Ishikawa (cell line): ENCODE data around the gene ACLY.

Experiments used
- CREB1 ChIP-seq: IDR thresholded peaks from 2 replicates; pipeline ENCODE4 v1.6.1; 2012; ENCODE audit warnings: low read depth
- EP300 ChIP-seq: IDR thresholded peaks from 2 replicates; pipeline ENCODE4 v1.6.1; 2012; ENCODE audit warnings: borderline replicate concordance
- RAD21 ChIP-seq: IDR thresholded peaks from 2 replicates; pipeline ENCODE4 v1.6.1; 2012; ENCODE audit warnings: low read depth
- TAF1 ChIP-seq: IDR thresholded peaks from 2 replicates; pipeline ENCODE4 v1.6.1; 2012; ENCODE audit warnings: low read depth, mild to moderate bottlenecking
- TCF12 ChIP-seq: IDR thresholded peaks from 2 replicates; pipeline ENCODE4 v1.6.1; 2012; ENCODE audit warnings: low read depth
- USF1 ChIP-seq: IDR thresholded peaks from 2 replicates; pipeline ENCODE4 v1.6.1; 2012
- YY1 ChIP-seq: IDR thresholded peaks from 2 replicates; pipeline ENCODE4 v1.6.1; 2012; ENCODE audit warnings: low read depth

DNA sequence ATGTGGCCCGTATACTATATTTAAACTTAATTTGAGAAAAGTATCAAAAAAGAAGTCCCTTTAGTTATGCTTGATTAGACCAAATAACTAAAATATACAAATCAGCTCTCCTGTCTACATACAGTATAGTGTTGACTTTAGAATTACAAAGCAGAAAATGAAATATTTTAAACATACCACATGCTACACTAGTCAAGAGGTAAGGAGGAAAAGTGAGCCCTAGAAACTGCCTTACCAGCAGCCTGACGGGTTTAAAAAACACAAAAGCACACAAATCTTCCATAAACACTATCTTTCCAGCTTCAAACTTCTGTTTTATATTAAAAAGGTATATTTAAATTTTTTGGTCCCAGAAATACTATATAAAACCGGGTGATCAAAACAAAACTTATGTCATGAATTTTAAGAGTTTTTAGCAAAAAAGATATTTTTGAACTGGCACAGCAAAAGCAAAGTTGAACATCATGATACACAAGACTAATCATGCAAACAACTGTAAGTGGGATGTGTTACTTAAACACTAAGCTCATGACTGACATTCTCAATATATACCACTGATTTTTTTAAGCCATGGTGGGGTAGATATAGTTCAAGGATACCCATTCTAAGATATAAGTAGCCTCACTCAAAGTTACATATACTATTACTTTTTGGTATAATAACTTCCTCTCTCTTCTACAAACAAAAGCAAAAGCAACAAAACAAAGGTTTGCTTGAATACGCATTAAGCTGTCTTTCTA lies 69.3 kb downstream of the ACLY start:
- TF ChIP-seq EP300 (no peak), USF1 (no peak), RAD21 (no peak), TCF12 (no peak), YY1 (no peak), CREB1 (no peak), TAF1 (no peak)
